Measurements from ENCODE around the gene SUPT4H1.

Gene SUPT4H1

GRCh38 chr17:58373003-58373402 is 21.0 kb upstream of the SUPT4H1 start:
- H3K27ac ChIP-seq, result no peak overlapping the region
- no peak for TF ChIP-seq CTCF (IDR thresholded peaks at IDR 0.05; ENCODE audit: low read depth, low read length, missing control alignments)
- in situ Hi-C loops (cut with HindIII; ENCODE audit: low pct_ligation_motif_present, low sequenced_read_pairs), result no loop called here
- H3K27me3 ChIP-seq (replicated peaks), result no peaks in the 10 kb centered on the region
- no peaks in the 10 kb centered on the region for H3K36me3 ChIP-seq (replicated peaks)
- H3K4me3 ChIP-seq (ENCODE audit: low read depth, low read length), result no peak overlapping the region
- DNase-seq, result no peak

DNA sequence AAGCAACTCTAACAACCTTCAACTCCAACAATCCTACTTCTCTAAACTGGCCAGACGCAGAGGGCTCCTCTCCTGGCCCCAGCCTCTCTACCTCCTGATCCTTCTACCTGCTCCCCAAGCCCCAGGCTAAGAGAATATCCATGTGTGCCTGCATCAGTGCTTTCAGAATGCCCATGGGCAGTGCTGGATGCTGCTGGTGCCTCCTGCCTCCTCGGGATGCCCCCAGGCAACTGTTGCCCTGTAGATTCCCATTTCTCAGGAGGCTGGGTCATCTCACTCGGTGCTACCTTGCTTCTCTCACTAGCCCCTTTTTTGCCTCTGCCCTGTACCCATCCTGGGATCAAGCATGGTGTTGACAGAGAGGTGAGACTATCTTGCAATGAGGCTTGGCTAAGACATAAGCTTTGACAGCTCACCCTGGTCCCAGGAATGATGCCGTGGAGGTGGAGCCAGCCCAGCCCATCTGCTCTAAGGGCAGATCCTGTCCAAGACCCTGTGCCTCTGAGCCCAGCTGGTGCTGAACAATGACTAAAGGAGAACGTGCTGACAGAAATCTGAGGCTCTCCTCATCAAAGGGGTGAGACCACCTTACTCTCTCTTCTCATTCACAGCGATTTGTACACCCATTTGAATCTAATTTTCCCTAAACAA is 19.4 kb upstream of the SUPT4H1 start:
- Histone ChIP-seq H3K27ac (no peak overlapping the region), H3K36me3 (replicated peaks) (no peaks in the 10 kb centered on the region), H3K4me3 (ENCODE audit: low read depth, low read length) (no peak overlapping the region), H3K27me3 (replicated peaks) (no peaks in the 10 kb centered on the region)
- no peak for TF ChIP-seq CTCF (IDR thresholded peaks at IDR 0.05; ENCODE audit: low read depth, low read length, missing control alignments)
- no peak for DNase-seq
- in situ Hi-C loops (cut with HindIII; ENCODE audit: low pct_ligation_motif_present, low sequenced_read_pairs), result no loop called here

DNA sequence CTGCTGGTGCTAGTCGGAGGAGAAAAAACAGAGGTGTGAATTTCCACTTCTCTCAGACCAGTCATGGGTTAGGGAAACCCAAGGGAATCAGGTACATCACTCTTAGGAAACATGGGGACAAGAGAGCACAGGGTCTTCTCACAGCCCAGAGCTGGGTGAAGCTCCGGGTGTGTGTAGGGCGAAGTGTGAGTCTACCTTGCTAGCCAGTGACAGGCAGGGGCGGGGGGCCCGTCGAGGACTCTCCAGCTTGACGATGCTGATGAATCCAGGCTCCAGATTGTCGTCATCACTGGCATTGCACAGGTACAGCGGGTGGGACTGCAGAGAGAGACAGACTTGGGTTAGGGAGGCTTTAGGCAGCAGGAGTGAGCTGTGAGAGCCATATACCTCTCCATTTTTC is 18.7 kb upstream of the SUPT4H1 start:
- in situ Hi-C loops (cut with HindIII; ENCODE audit: low pct_ligation_motif_present, low sequenced_read_pairs), result no loop called here
- Histone ChIP-seq H3K4me3 (ENCODE audit: low read depth, low read length) (no peak overlapping the region), H3K27ac (no peak overlapping the region), H3K36me3 (replicated peaks) (no peaks in the 10 kb centered on the region), H3K27me3 (replicated peaks) (no peaks in the 10 kb centered on the region)
- no peak for TF ChIP-seq CTCF (IDR thresholded peaks at IDR 0.05; ENCODE audit: low read depth, low read length, missing control alignments)
- DNase-seq, result no peak

DNA sequence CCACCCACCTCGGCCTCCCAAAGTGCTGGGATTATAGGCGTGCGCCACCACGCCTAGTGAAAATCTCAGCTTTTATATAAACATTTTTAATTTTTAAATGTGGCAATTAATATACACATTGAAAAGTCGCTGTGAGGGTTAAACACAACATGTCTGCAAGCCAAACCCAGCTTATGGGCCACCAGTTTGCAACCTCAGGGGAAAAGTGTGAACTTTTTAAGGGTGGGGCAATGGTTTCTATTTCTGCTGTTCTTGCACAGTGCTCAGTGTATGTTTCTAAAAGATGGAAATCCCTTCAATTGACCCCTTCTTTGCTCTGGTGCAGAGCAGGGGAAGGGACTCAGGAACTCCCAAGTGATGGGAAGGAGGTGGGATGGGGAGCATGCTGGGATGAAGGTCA is 18.3 kb upstream of the SUPT4H1 start:
- Histone ChIP-seq H3K27ac (no peak overlapping the region), H3K36me3 (replicated peaks) (no peaks in the 10 kb centered on the region), H3K27me3 (replicated peaks) (no peaks in the 10 kb centered on the region), H3K4me3 (ENCODE audit: low read depth, low read length) (no peak overlapping the region)
- DNase-seq, result no peak
- in situ Hi-C loops (cut with HindIII; ENCODE audit: low pct_ligation_motif_present, low sequenced_read_pairs), result no loop called here
- no peak for TF ChIP-seq CTCF (IDR thresholded peaks at IDR 0.05; ENCODE audit: low read depth, low read length, missing control alignments)

DNA sequence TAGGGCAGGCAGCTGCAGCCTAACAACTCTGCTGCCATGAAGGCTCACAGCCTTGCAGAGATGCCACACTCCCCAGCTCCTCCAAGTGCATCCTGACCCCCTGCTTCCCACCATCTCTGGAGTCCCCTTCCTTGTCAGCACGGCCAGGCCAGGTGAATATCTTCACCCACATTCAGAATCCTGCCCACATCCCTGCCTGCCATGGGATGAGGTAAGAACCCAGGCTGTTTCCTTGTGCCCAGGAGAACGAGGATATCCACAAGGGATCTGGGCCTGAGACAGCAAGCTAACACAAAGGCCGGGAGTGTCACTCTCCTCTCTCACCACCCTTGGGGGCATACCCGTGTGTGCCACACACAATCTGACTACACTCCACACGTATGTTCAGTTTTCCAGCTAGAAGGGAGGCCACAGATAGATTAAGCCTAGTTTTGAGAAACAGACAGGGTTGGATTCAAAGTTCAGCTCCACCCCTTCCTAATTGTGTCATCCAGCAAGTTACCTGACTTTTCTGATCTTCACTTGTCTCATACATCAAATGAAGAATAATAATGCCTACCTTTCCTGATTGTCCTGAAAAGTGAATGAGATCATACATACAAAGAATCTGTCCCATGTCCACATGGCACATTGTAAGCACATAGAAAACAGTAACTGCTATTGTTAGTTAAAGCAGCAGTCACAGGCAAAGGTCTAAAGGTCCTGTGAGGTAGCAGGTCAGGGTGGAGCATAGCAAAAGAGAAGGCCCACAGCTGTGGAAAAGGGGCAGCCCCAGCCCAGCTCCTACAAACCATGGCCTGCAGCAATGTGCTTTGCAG is 17.4 kb upstream of the SUPT4H1 start:
- no peak for TF ChIP-seq CTCF (IDR thresholded peaks at IDR 0.05; ENCODE audit: low read depth, low read length, missing control alignments)
- no peak overlapping the region for H3K4me3 ChIP-seq (ENCODE audit: low read depth, low read length)
- in situ Hi-C loops (cut with HindIII; ENCODE audit: low pct_ligation_motif_present, low sequenced_read_pairs), result no loop called here
- H3K36me3 ChIP-seq (replicated peaks), result no peaks in the 10 kb centered on the region
- no peak overlapping the region for H3K27ac ChIP-seq
- DNase-seq, result no peak
- no peaks in the 10 kb centered on the region for H3K27me3 ChIP-seq (replicated peaks)
